AG09319 (cell line): Measurements from ENCODE around the gene RCHY1.
A peak's percentile ranks its signal among the peaks of the same experiment; 100 is the strongest.

ENCODE experiments used
- DNase-seq: peaks from one replicate; pipeline ENCODE4 v3.0.0-alpha.2; 2010; ENCODE audit warnings: low read depth; ENCODE audit errors: extremely low read depth
- CTCF ChIP-seq: IDR thresholded peaks from 2 replicates; pipeline ENCODE4 v1.5.1; 2011; ENCODE audit warnings: low read depth, mild to moderate bottlenecking, inconsistent platforms, low read length, moderate library complexity

The RCHY1 gene

GRCh38 chr4:75469896-75470295 lies 44.3 kb downstream of the RCHY1 start:
- no peak for TF ChIP-seq CTCF
- DNase-seq: no peak

GRCh38 chr4:75457365-75457764 lies 56.8 kb downstream of the RCHY1 start:
- TF ChIP-seq CTCF: no peak
- DNase-seq: no peak

- TF ChIP-seq CTCF: no peak
- DNase-seq: no peak
Observed at GRCh38 chr4:75434105-75434504, 80.1 kb downstream of the RCHY1 start.

GRCh38 chr4:75432683-75433082 lies 81.5 kb downstream of the RCHY1 start:
- TF ChIP-seq CTCF: peak; percentile 41
- peak; percentile 1 for DNase-seq

- DNase-seq: no peak
- no peak for TF ChIP-seq CTCF
Observed at GRCh38 chr4:75429208-75429607, 85.0 kb downstream of the RCHY1 start.
